Stimulated activated CD4-positive, alpha-beta T cell treated with anti-CD3 and anti-CD28 coated beads, Interleukin-2, amount 100 ng/mL, for 24 hours (primary cell): ENCODE results near the gene UNC119B.
"Not testable (repeated sequence)": the region's sequence is repeated elsewhere in the genome, so short reads cannot be mapped to it uniquely, and the experiment has no call there.

ENCODE experiments used
- DNase-seq, 2 donors: peaks; one replicate each; pipeline ENCODE4 v3.0.0-alpha.2; 2020

The UNC119B gene

GRCh38 chr12:120710031-120710804, at the start of gene UNC119B:
UNC119B (plus strand) TSS chr12:120710458; CDS start chr12:120710475, 17 bp downstream.
- DNase-seq: peak; percentile 81

- no peak for DNase-seq
Observed at GRCh38 chr12:120661432-120661831, 48.8 kb upstream of the UNC119B start.

- DNase-seq: no peak
Observed at GRCh38 chr12:120662879-120663278, 47.4 kb upstream of the UNC119B start.

GRCh38 chr12:120663741-120664140, 46.5 kb upstream of the UNC119B start:
- DNase-seq: no peak

- no peak for DNase-seq
Observed at GRCh38 chr12:120666571-120667390, 43.5 kb upstream of the UNC119B start.

GRCh38 chr12:120668091-120668867, 42.0 kb upstream of the UNC119B start:
- DNase-seq: no peak

GRCh38 chr12:120668868-120669840, 41.1 kb upstream of the UNC119B start:
- DNase-seq: no peak

- not testable (repeated sequence) for DNase-seq
Observed at GRCh38 chr12:120670237-120670636, 40.0 kb upstream of the UNC119B start.

GRCh38 chr12:120670667-120671066, 39.6 kb upstream of the UNC119B start:
- DNase-seq: no peak

GRCh38 chr12:120674097-120674636, 36.1 kb upstream of the UNC119B start:
- no peak for DNase-seq

GRCh38 chr12:120677765-120678473, 32.3 kb upstream of the UNC119B start:
- DNase-seq: no peak

- no peak for DNase-seq
Observed at GRCh38 chr12:120678572-120678971, 31.7 kb upstream of the UNC119B start.

GRCh38 chr12:120680165-120680738, 30.0 kb upstream of the UNC119B start:
- DNase-seq: no peak

GRCh38 chr12:120684523-120684932, 25.7 kb upstream of the UNC119B start:
- no peak for DNase-seq

- no peak for DNase-seq
Observed at GRCh38 chr12:120685522-120685921, 24.7 kb upstream of the UNC119B start.

- DNase-seq: peak; percentile 97
Observed at GRCh38 chr12:120686151-120686689, 24.0 kb upstream of the UNC119B start.

- DNase-seq: peak; percentile 99
Observed at GRCh38 chr12:120686690-120687577, 23.3 kb upstream of the UNC119B start, which contains the start of gene MLEC. MLEC (plus strand) TSS chr12:120687149; CDS start chr12:120687297, 148 bp downstream.

GRCh38 chr12:120687578-120688289, 22.5 kb upstream of the UNC119B start:
- DNase-seq: peak; percentile 48 to 60
